H1 (cell line): ENCODE results near the gene LRRC26. TPM values are rescaled to one million over a fixed set of nuclear protein-coding genes. Genes with fewer than 3 reads are reported as not detected.

Experiments used
- CTCF ChIA-PET: fragments of 300-600 bp; sonication (Branson Sonifier 250); formaldehyde crosslinking; loops from one replicate; lab custom pipeline; 2021; ENCODE audit not compliant: partially characterized antibody; lab: Charles Lee
- POLR2A ChIA-PET: fragments of 300-600 bp; sonication (Branson Sonifier 250); formaldehyde crosslinking; loops from one replicate; lab custom pipeline; 2021; ENCODE audit warnings: inconsistent platforms; ENCODE audit not compliant: partially characterized antibody; lab: Charles Lee
- DNase-seq, 2 experiments: peaks; one replicate each; pipeline versions ENCODE4 v3.0.0 to v3.0.0-alpha.2; 2010 to 2022; ENCODE audit warnings: low spot score in 2 of 2, low read depth in 1 of 2, mixed read lengths in 1 of 2
- FAIRE-seq: peaks from 2 replicates; lab custom pipeline; 2011; peaks lifted over from hg19 to GRCh38; lab: Jason Lieb, UNC
- H2AFZ ChIP-seq: 2 replicates; pipeline ENCODE4 v1.8.1; 2012; ENCODE audit warnings: low read length, inconsistent platforms
- H2AK5ac ChIP-seq: 2 replicates; pipeline ENCODE4 v1.6.1; 2013; ENCODE audit warnings: low read depth, low read length
- H2BK120ac ChIP-seq: replicated peaks from 2 replicates; pipeline ENCODE3; 2013; ENCODE audit warnings: low read depth, low read length, inconsistent platforms
- H2BK12ac ChIP-seq: 2 replicates; pipeline ENCODE4 v1.6.1; 2013; ENCODE audit warnings: low read depth, low read length
- H2BK15ac ChIP-seq: 2 replicates; pipeline ENCODE4 v1.6.1; 2013; ENCODE audit warnings: low read length
- H2BK20ac ChIP-seq: 2 replicates; pipeline ENCODE4 v1.6.1; 2013; ENCODE audit warnings: low read length
- H2BK5ac ChIP-seq: 2 replicates; pipeline ENCODE4 v1.6.1; 2013; ENCODE audit warnings: low read depth, low read length
- H3K14ac ChIP-seq: 2 replicates; pipeline ENCODE4 v1.6.1; 2013; ENCODE audit warnings: inconsistent platforms; ENCODE audit not compliant: insufficient read length
- H3K18ac ChIP-seq: 2 replicates; pipeline ENCODE4 v1.6.1; 2013; ENCODE audit warnings: low read length; ENCODE audit errors: extremely low read depth
- H3K23ac ChIP-seq: 2 replicates; pipeline ENCODE4 v1.6.1; 2013; ENCODE audit warnings: inconsistent platforms; ENCODE audit not compliant: insufficient read length
- H3K23me2 ChIP-seq: 2 replicates; pipeline ENCODE4 v1.6.1; 2013; ENCODE audit warnings: low read depth, low read length
- H3K27ac ChIP-seq: 2 replicates; pipeline ENCODE4 v1.6.1; 2011; ENCODE audit warnings: low read depth, low read length, inconsistent platforms
- H3K27me3 ChIP-seq, 4 experiments: replicated peaks in 1 of 4; 1 replicate in 1 of 4; 2 replicates in 3 of 4; pipeline versions ENCODE4 v1.6.1 to v1.8.1; 2011 to 2013; ENCODE audit warnings: low read length in 3 of 4, mild to moderate bottlenecking in 3 of 4, inconsistent platforms in 2 of 4, mixed read lengths in 2 of 4, moderate library complexity in 1 of 4; ENCODE audit not compliant: control insufficient read depth in 3 of 4, insufficient read depth in 3 of 4; ENCODE audit errors: extremely low read depth in 1 of 4
- H3K36me3 ChIP-seq, 4 experiments: 2 replicates each; pipeline versions ENCODE4 v1.6.1 to v1.8.1; 2011 to 2013; ENCODE audit warnings: mild to moderate bottlenecking in 4 of 4, low read length in 3 of 4, moderate library complexity in 2 of 4, control low read depth in 1 of 4, inconsistent platforms in 1 of 4; ENCODE audit not compliant: insufficient read depth in 4 of 4, control insufficient read depth in 2 of 4
- H3K4ac ChIP-seq: replicated peaks from 2 replicates; pipeline ENCODE3; 2013; ENCODE audit warnings: low read length, low read depth, mixed read lengths, inconsistent platforms; ENCODE audit not compliant: insufficient read length
- H3K4me1 ChIP-seq, 4 experiments: replicated peaks in 1 of 4; 1 replicate in 1 of 4; 2 replicates in 3 of 4; pipeline versions ENCODE4 v1.6.1 to v1.8.1; 2011 to 2013; ENCODE audit warnings: low read length in 3 of 4, inconsistent platforms in 2 of 4, mixed read lengths in 1 of 4; ENCODE audit not compliant: insufficient read depth in 4 of 4, control insufficient read depth in 3 of 4
- H3K4me2 ChIP-seq, 2 experiments: 2 replicates each; pipeline versions ENCODE4 v1.6.1 to v1.8.1; 2011 to 2013; ENCODE audit warnings: low read depth in 2 of 2, low read length in 2 of 2, control low read depth in 1 of 2, inconsistent platforms in 1 of 2, mild to moderate bottlenecking in 1 of 2; ENCODE audit not compliant: insufficient read depth in 1 of 2
- H3K4me3 ChIP-seq, 4 experiments: fragments of 200-600, 300-600 bp in 1 of 4; sonication (generic), shearing (Covaris generic), sonication (Bioruptor Twin) in 1 of 4; 2 replicates each; pipeline versions ENCODE4 v1.5.1 to v1.8.1; 2011 to 2016; ENCODE audit warnings: low read length in 4 of 4, low read depth in 3 of 4, control low read depth in 2 of 4, inconsistent platforms in 2 of 4, mild to moderate bottlenecking in 2 of 4, mixed read lengths in 1 of 4, moderate library complexity in 1 of 4; ENCODE audit not compliant: insufficient read depth in 2 of 4; ENCODE audit errors: extremely low read depth in 1 of 4
- H3K56ac ChIP-seq: replicated peaks from 2 replicates; pipeline ENCODE3; 2013; ENCODE audit warnings: low read depth, mild to moderate bottlenecking, mixed read lengths, low read length, inconsistent platforms; ENCODE audit not compliant: insufficient read length
- H3K79me1 ChIP-seq: 2 replicates; pipeline ENCODE4 v1.6.1; 2013; ENCODE audit warnings: low read depth, low read length, control low read depth
- H3K79me2 ChIP-seq, 2 experiments: 2 replicates each; pipeline versions ENCODE4 v1.6.1 to v1.8.1; 2012 to 2013; ENCODE audit warnings: low read length in 2 of 2, mild to moderate bottlenecking in 2 of 2, inconsistent platforms in 1 of 2; ENCODE audit not compliant: insufficient read depth in 2 of 2, control insufficient read depth in 1 of 2
- H3K9ac ChIP-seq, 4 experiments: replicated peaks in 1 of 4; 1 replicate in 1 of 4; 2 replicates in 3 of 4; pipeline versions ENCODE4 v1.6.1 to v1.8.1; 2011 to 2013; ENCODE audit warnings: low read depth in 3 of 4, low read length in 3 of 4, control low read depth in 2 of 4, mild to moderate bottlenecking in 2 of 4, moderate library complexity in 2 of 4, inconsistent platforms in 1 of 4; ENCODE audit errors: extremely low read depth in 1 of 4
- H3K9me3 ChIP-seq, 2 experiments: 2 replicates each; pipeline versions ENCODE4 v1.6.1 to v1.8.1; 2012 to 2013; ENCODE audit warnings: mild to moderate bottlenecking in 2 of 2, moderate library complexity in 2 of 2, control low read depth in 1 of 2, inconsistent platforms in 1 of 2, low read depth in 1 of 2, low read length in 1 of 2, mixed read lengths in 1 of 2; ENCODE audit not compliant: insufficient read depth in 2 of 2
- H4K20me1 ChIP-seq, 2 experiments: replicated peaks in 1 of 2; 2 replicates each; pipeline versions ENCODE3 to v1.8.1; 2011 to 2013; ENCODE audit warnings: inconsistent platforms in 2 of 2, low read length in 2 of 2, mild to moderate bottlenecking in 1 of 2; ENCODE audit not compliant: insufficient read depth in 2 of 2, control insufficient read depth in 1 of 2
- H4K5ac ChIP-seq: 2 replicates; pipeline ENCODE4 v1.6.1; 2013; ENCODE audit warnings: low read length, low read depth, mixed read lengths, inconsistent platforms; ENCODE audit not compliant: insufficient read length
- H4K8ac ChIP-seq: 2 replicates; pipeline ENCODE4 v1.8.0; 2013; ENCODE audit warnings: mild to moderate bottlenecking, moderate library complexity, low read length, inconsistent platforms; ENCODE audit not compliant: insufficient read depth; ENCODE audit errors: extremely low read depth
- H4K91ac ChIP-seq: replicated peaks from 2 replicates; pipeline ENCODE3; 2013; ENCODE audit warnings: low read length, mixed read lengths, inconsistent platforms; ENCODE audit not compliant: insufficient read length
- RBBP5 ChIP-seq: IDR thresholded peaks from 2 replicates; pipeline ENCODE4 v1.7.1; 2012; ENCODE audit warnings: low read depth, mild to moderate bottlenecking, inconsistent platforms, low read length, moderate library complexity, borderline replicate concordance
- WGBS, 2 experiments: shearing (Covaris generic) in 1 of 2; methylation state at CpG; one replicate each; pipeline versions ENCODE4 v1.1.6 to v1.1.7; 2013 to 2015; ENCODE audit warnings: low lambda C conversion rate in 2 of 2, mixed read lengths in 2 of 2, inconsistent platforms in 1 of 2, low coverage in 1 of 2, missing lambda C conversion rate in 1 of 2; ENCODE audit not compliant: insufficient replicate concordance in 2 of 2, insufficient coverage in 1 of 2, insufficient read length in 1 of 2; ENCODE audit errors: extremely low coverage in 1 of 2, missing lambda C conversion rate in 1 of 2; 5-methylcytosine and 5-hydroxymethylcytosine counted together
- polyA plus RNA-seq, 7 experiments: library from polyadenylated mRNA; depleted of rRNA in 3 of 7; stranded (reverse) in 5 of 7; unstranded in 2 of 7; fragments of >200 nt in 5 of 7; fragments of 200-250 nt in 2 of 7; gene quantifications; 1 replicate in 5 of 7; 2 replicates in 1 of 7; 4 replicates in 1 of 7; pipeline versions ENCODE4 v1.2.1 to v1.2.3, GENCODE V29; 2011 to 2013; ENCODE audit warnings: missing spikeins in 2 of 7, mixed read lengths in 2 of 7
- total RNA-seq: library from RNA; stranded (reverse); fragmentation: NEBNext Ultra II Directional; extraction: Animal tissue kit (Norgen Biotek cat#: 25700); gene quantifications from 2 replicates; pipeline ENCODE4 v1.2.1, GENCODE V29; 2021
- TF ChIP-seq, protein P1 (sequence below): IDR thresholded peaks from 2 replicates; pipeline ENCODE4 v1.6.1; 2012; ENCODE audit warnings: inconsistent platforms

Gene LRRC26
- total and polyA plus RNA-seq, 2 of the 8 experiments (the other 6 are each of a cell fraction or from before 2014, with no cell fraction given): 0.34 to 0.85 TPM

- Histone ChIP-seq H4K20me1 (peaks cover 0 to 15% of the 10 kb centered on the region in 2 experiments), H3K4me2 (peak overlapping the region; percentile 84 to 90; a peak in 3 of 4 replicates), H4K91ac (peak overlapping the region; percentile 30), H2BK5ac (no peak overlapping the region; the same call in 1 of the 2 replicates), H2AK5ac (no peak overlapping the region), H3K14ac (no peak overlapping the region), H3K4me3 (peak overlapping the region in 1 of 4 experiments; percentile 61; a peak in 1 of 8 replicates), H3K79me1 (no peaks in the 10 kb centered on the region; the same call in 1 of the 2 replicates), H2BK120ac (no peak overlapping the region), H3K4me1 (peaks cover 0 to 14% (median 9%) of the 10 kb centered on the region in 4 experiments; a peak in 6 of 7 replicates), H4K8ac (0 out of 2 replicates have a peak overlapping the region, but pooled peaks have one; percentile 57), H3K23me2 (peaks cover 11% of the 10 kb centered on the region; the same call in 1 of the 2 replicates), H3K56ac (no peak overlapping the region), H4K5ac (no peak overlapping the region), H3K23ac (no peak overlapping the region), H3K79me2 (no peaks in the 10 kb centered on the region), H2BK15ac (no peak overlapping the region), H3K36me3 (no peaks in the 10 kb centered on the region; a peak in 1 of 8 replicates), H3K4ac (no peak overlapping the region), H2AFZ (no peak overlapping the region), H3K18ac (no peak overlapping the region), H3K9ac (no peak overlapping the region), H3K27ac (no peak overlapping the region), H3K27me3 (peaks cover 61 to 98% (median 90%) of the 10 kb centered on the region in 4 experiments), H2BK12ac (0 out of 2 replicates have a peak overlapping the region, but pooled peaks have one; percentile 9), H2BK20ac (no peak overlapping the region), H3K9me3 (no peaks in the 10 kb centered on the region)
- CTCF ChIA-PET: interaction anchor here (0.9 to 4.0 kb wide), 8 partner anchors 12 to 392 kb away, joined by 3 to 16 read pairs (median 6); partner anchors contain the start of gene CYSRT1
- 94% methylated on average over 18 of the region's 22 CpGs; no CpG with 5 or more reads in 1 of the 2 experiments for WGBS, 2 experiments
- POLR2A ChIA-PET: interaction anchor here (0.9 to 2.9 kb wide), 5 partner anchors 11 to 77 kb away, joined by 3 to 15 read pairs (median 7); partner anchors contain the start of gene TUBB4B
- FAIRE-seq (no peak), DNase-seq (no peak)
- TF ChIP-seq, protein P1, sequence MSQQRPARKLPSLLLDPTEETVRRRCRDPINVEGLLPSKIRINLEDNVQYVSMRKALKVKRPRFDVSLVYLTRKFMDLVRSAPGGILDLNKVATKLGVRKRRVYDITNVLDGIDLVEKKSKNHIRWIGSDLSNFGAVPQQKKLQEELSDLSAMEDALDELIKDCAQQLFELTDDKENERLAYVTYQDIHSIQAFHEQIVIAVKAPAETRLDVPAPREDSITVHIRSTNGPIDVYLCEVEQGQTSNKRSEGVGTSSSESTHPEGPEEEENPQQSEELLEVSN: peak; percentile 65; the same call in 1 of the 2 replicates
- no peak for TF ChIP-seq RBBP5
Observed at GRCh38 chr9:137163805-137164204, 6.0 kb downstream of the LRRC26 start.
